ENCODE results near the gene TCF4. TPM values are rescaled to one million over a fixed set of nuclear protein-coding genes. Genes with fewer than 3 reads are reported as not detected.

Gene TCF4
- total and polyA plus RNA-seq, 4 donors, result 4.3 to 15.3 (median 11.5) TPM

- WGBS, result 32% methylated on average over 7 of the region's 7 CpGs
- H3K4me3 ChIP-seq (ENCODE audit: low read depth in 1 of 3, low read length in 3 of 3), result no peak overlapping the region
Measured at GRCh38 chr18:55419947-55420664, 167.9 kb downstream of the TCF4 start.

GRCh38 chr18:55419132-55419946 lies 168.7 kb downstream of the TCF4 start:
- peak overlapping the region in 1 of 2 donors; percentile 36 for H3K27ac ChIP-seq (ENCODE audit: low read depth in 1 of 2, low read length in 2 of 2)
- H3K27me3 ChIP-seq (ENCODE audit: control insufficient read depth in 4 of 4, insufficient read depth in 4 of 4, low read length in 3 of 4), result peaks cover 0 to 3% (median 0%) of the 10 kb centered on the region in 4 donors
- no peak overlapping the region for H3K4me3 ChIP-seq (ENCODE audit: low read depth in 1 of 3, low read length in 3 of 3)
- TF ChIP-seq NR2F2 (IDR thresholded peaks at IDR 0.05), result no peak
- TF ChIP-seq SP1 (IDR thresholded peaks at IDR 0.05), result no peak
- TF ChIP-seq RAD21 (IDR thresholded peaks at IDR 0.05), result no peak
- no peak for TF ChIP-seq MAX (IDR thresholded peaks at IDR 0.05)
- TF ChIP-seq YY1 (IDR thresholded peaks at IDR 0.05), result no peak
- TF ChIP-seq GABPA (IDR thresholded peaks at IDR 0.05 in 1 of 2, conservative IDR thresholded peaks at IDR 0.05 in 1 of 2), result no peak
- TF ChIP-seq JUND (IDR thresholded peaks at IDR 0.05), result no peak
- TF ChIP-seq ATF3 (IDR thresholded peaks at IDR 0.05), result no peak
- no peak for TF ChIP-seq TAF1 (conservative IDR thresholded peaks at IDR 0.05)
- TF ChIP-seq EGR1 (IDR thresholded peaks at IDR 0.05; ENCODE audit: low read depth in 2 of 2), result no peak
- TF ChIP-seq FOXA2 (IDR thresholded peaks at IDR 0.05), result no peak
- no peak for TF ChIP-seq FOXA1 (IDR thresholded peaks at IDR 0.05)
- TF ChIP-seq CTCF (IDR thresholded peaks at IDR 0.05; ENCODE audit: low read depth, low read length, missing input control), result no peak
- no peak for TF ChIP-seq RXRA (IDR thresholded peaks at IDR 0.05)
- TF ChIP-seq HNF4G (IDR thresholded peaks at IDR 0.05), result no peak
- TF ChIP-seq REST (IDR thresholded peaks at IDR 0.05), result no peak

More at GRCh38 chr18:55419947-55420664, 167.9 kb downstream of the TCF4 start:
- Histone ChIP-seq H3K27ac (ENCODE audit: low read depth in 1 of 2, low read length in 2 of 2) (peak overlapping the region; percentile 36 to 50), H3K27me3 (ENCODE audit: control insufficient read depth in 4 of 4, insufficient read depth in 4 of 4, low read length in 3 of 4) (peaks cover 0 to 3% (median 0%) of the 10 kb centered on the region in 4 donors), H3K9ac (ENCODE audit: low read depth in 1 of 2, low read length in 2 of 2) (peak overlapping the region in 1 of 2 donors; percentile 67), H3K4me1 (ENCODE audit: control insufficient read depth in 4 of 4, insufficient read depth in 4 of 4, low read length in 3 of 4) (no peaks in the 10 kb centered on the region), H3K36me3 (ENCODE audit: control insufficient read depth in 4 of 4, insufficient read depth in 3 of 4, low read depth in 1 of 4, low read length in 3 of 4) (no peaks in the 10 kb centered on the region), H3K9me3 (ENCODE audit: control insufficient read depth in 4 of 4, low read length in 3 of 4) (no peaks in the 10 kb centered on the region)
- no peak for DNase-seq (ENCODE audit: low spot score)
- TF ChIP-seq REST (IDR thresholded peaks at IDR 0.05) (no peak), RAD21 (IDR thresholded peaks at IDR 0.05) (no peak), YY1 (IDR thresholded peaks at IDR 0.05) (no peak), HNF4A (conservative IDR thresholded peaks at IDR 0.05) (no peak)

More at GRCh38 chr18:55419132-55419946, 168.7 kb downstream of the TCF4 start:
- 65% methylated on average over 5 of the region's 5 CpGs for WGBS
- Histone ChIP-seq H3K36me3 (ENCODE audit: control insufficient read depth in 4 of 4, insufficient read depth in 3 of 4, low read depth in 1 of 4, low read length in 3 of 4) (no peaks in the 10 kb centered on the region), H3K9ac (ENCODE audit: low read depth in 1 of 2, low read length in 2 of 2) (no peak overlapping the region), H3K4me1 (ENCODE audit: control insufficient read depth in 4 of 4, insufficient read depth in 4 of 4, low read length in 3 of 4) (no peaks in the 10 kb centered on the region), H3K9me3 (ENCODE audit: control insufficient read depth in 4 of 4, low read length in 3 of 4) (no peaks in the 10 kb centered on the region)
- no peak for DNase-seq (ENCODE audit: low spot score)
